Smooth muscle cell (in vitro differentiated cells): ENCODE results near the gene MROH2A. TPM values are rescaled to one million over a fixed set of nuclear protein-coding genes. Genes with fewer than 3 reads are reported as not detected.

Experiments used
- DNase-seq: peaks from one replicate; lab custom pipeline; 2025; ENCODE audit not compliant: unreplicated experiment; lab: John Stamatoyannopoulos, UW
- H2AFZ ChIP-seq: fragments of 200-600 bp; sonication (generic); 2 replicates; pipeline ENCODE4 v1.6.0; 2016; ENCODE audit warnings: antibody characterized with exemption, low read depth, mild to moderate bottlenecking
- H3F3A ChIP-seq: fragments of 200-600 bp; sonication (generic); 2 replicates; pipeline ENCODE4 v1.6.0; 2017; ENCODE audit warnings: antibody characterized with exemption, low read depth
- H3K27ac ChIP-seq: fragments of 200-600 bp; sonication (generic); 2 replicates; pipeline ENCODE4 v1.5.1; 2016; ENCODE audit warnings: low read depth, mild to moderate bottlenecking
- H3K27me3 ChIP-seq: fragments of 200-600 bp; sonication (generic); 2 replicates; pipeline ENCODE4 v1.6.1; 2016; ENCODE audit warnings: low read depth, mild to moderate bottlenecking
- H3K36me3 ChIP-seq: fragments of 200-600 bp; sonication (generic); 2 replicates; pipeline ENCODE4 v1.5.1; 2016; ENCODE audit warnings: low read depth
- H3K4me1 ChIP-seq: fragments of 200-600 bp; sonication (generic); 2 replicates; pipeline ENCODE4 v1.5.1; 2016; ENCODE audit warnings: low read depth
- H3K4me2 ChIP-seq: fragments of 200-600 bp; sonication (generic); 2 replicates; pipeline ENCODE4 v1.6.0; 2016; ENCODE audit warnings: mild to moderate bottlenecking
- H3K4me3 ChIP-seq: fragments of 200-600 bp; sonication (generic); 2 replicates; pipeline ENCODE4 v1.5.1; 2016; ENCODE audit warnings: mild to moderate bottlenecking
- H3K79me2 ChIP-seq: fragments of 200-600 bp; sonication (generic); 2 replicates; pipeline ENCODE4 v1.6.0; 2016; ENCODE audit warnings: low read depth, mild to moderate bottlenecking
- H3K9ac ChIP-seq: fragments of 200-600 bp; sonication (generic); 2 replicates; pipeline ENCODE4 v1.6.0; 2016; ENCODE audit warnings: low read depth
- H3K9me3 ChIP-seq: fragments of 200-600 bp; sonication (generic); replicated peaks from 2 replicates; pipeline ENCODE4 v1.5.1; 2016; ENCODE audit warnings: low read depth
- H4K20me1 ChIP-seq: fragments of 200-600 bp; sonication (generic); 2 replicates; pipeline ENCODE4 v1.6.0; 2016; ENCODE audit warnings: low read depth
- CTCF ChIP-seq: fragments of 200-600 bp; sonication (generic); IDR thresholded peaks from 2 replicates; pipeline ENCODE4 v1.5.1; 2017; ENCODE audit warnings: borderline replicate concordance, mild to moderate bottlenecking, antibody characterized with exemption; ENCODE audit not compliant: insufficient read depth, poor library complexity, severe bottlenecking
- WGBS: methylation state at CpG from one replicate; pipeline ENCODE4 v1.1.7; 2016; ENCODE audit warnings: low lambda C conversion rate; 5-methylcytosine and 5-hydroxymethylcytosine counted together
- polyA plus RNA-seq: library from polyadenylated mRNA; unstranded; fragments of >200 nt; fragmentation: Nextera tagmentation; extraction: Ambion mirVana; gene quantifications from 2 replicates; pipeline ENCODE4 v1.2.1, GENCODE V29; 2016
- total RNA-seq: library from RNA; depleted of rRNA; stranded (reverse); fragments of >200 nt; gene quantifications from 2 replicates; pipeline ENCODE4 v1.2.3, GENCODE V29; 2014

MROH2A gene
- total and polyA plus RNA-seq, 2 experiments from 2014 or later = not detected

DNA sequence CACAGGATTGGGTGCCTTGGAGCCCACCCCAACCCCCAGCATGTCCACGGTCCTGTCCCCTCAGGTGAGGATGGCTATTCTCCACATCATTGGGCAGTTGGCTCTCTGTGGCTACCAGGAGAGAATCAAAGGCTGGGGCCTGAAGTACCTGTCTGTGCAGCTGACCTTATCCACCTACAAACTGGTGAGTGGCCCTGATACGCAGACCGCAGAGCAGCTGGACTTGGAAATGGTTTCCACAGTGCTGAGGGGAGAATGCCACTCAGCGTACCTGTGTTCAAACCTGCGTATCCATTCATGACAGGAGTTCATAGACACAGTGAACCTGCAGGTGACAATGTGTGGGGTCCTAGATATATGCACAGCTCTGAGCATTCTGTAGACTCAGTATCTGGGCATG, 21.6 kb downstream of the MROH2A start:
- no peaks in the 10 kb centered on the region for H3K9me3 ChIP-seq
- no peak for TF ChIP-seq CTCF
- H3F3A ChIP-seq = no peaks in the 10 kb centered on the region
- no peaks in the 10 kb centered on the region for H4K20me1 ChIP-seq
- no peak overlapping the region for H3K4me3 ChIP-seq
- WGBS = 55% methylated on average over 5 of the region's 5 CpGs
- DNase-seq = no peak
- no peaks in the 10 kb centered on the region for H3K4me1 ChIP-seq
- no peaks in the 10 kb centered on the region for H3K36me3 ChIP-seq
- no peak overlapping the region for H3K27ac ChIP-seq
- no peak overlapping the region for H3K4me2 ChIP-seq
- no peak overlapping the region for H2AFZ ChIP-seq
- no peaks in the 10 kb centered on the region for H3K79me2 ChIP-seq
- H3K9ac ChIP-seq = no peak overlapping the region
- no peaks in the 10 kb centered on the region for H3K27me3 ChIP-seq

- WGBS = 72% methylated on average over 7 of the region's 7 CpGs
- H3K27ac ChIP-seq = no peak overlapping the region
- H2AFZ ChIP-seq = no peak overlapping the region
- no peaks in the 10 kb centered on the region for H3K9me3 ChIP-seq
- no peaks in the 10 kb centered on the region for H3K79me2 ChIP-seq
- no peak for DNase-seq
- TF ChIP-seq CTCF = no peak
- no peak overlapping the region for H3K4me2 ChIP-seq
- H3K36me3 ChIP-seq = no peaks in the 10 kb centered on the region
- H3K4me3 ChIP-seq = no peak overlapping the region
- H3F3A ChIP-seq = no peaks in the 10 kb centered on the region
- no peak overlapping the region for H3K9ac ChIP-seq
- H3K27me3 ChIP-seq = no peaks in the 10 kb centered on the region
- no peaks in the 10 kb centered on the region for H4K20me1 ChIP-seq
- H3K4me1 ChIP-seq = no peaks in the 10 kb centered on the region
Observed at GRCh38 chr2:233800208-233800607, 22.1 kb downstream of the MROH2A start.

DNA sequence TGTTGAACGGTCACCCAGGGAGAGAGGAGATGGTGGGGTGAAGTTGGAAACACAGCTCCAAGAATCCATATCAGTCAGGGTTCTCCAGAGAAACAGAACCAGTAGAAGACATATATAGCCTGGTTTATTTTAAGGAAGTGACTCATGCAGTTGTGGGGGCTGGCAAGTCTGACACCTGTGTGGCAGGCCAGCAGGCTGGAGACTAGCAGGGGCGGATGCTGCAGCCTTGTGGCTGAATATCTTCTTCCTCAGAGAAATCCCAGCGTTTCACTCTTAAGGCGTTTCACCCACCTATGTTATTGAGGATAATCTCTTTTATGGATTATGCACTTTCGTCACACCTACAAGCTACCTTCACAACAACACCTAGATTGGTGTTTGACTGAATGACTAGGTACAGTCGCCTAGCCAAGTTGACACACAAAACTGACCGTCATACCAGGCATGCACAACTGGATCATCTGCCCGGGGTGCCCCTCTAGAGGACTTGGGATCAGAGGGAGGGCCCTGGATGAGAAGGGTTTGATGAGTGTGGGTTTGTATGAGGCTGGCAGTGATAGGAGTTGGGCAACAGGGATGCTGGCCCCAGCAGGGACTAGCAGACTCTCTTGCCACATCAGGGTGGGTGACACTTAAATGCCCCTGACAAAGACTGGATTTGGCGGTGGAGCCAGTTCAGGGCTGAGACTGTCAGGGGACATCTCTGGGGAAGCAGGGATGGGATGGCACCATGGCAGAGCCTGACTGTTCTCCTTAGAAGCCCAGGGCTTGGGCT, 23.4 kb downstream of the MROH2A start:
- no peak for TF ChIP-seq CTCF
- no peaks in the 10 kb centered on the region for H3K9me3 ChIP-seq
- no peaks in the 10 kb centered on the region for H3K79me2 ChIP-seq
- H3K27ac ChIP-seq = no peak overlapping the region
- H3K27me3 ChIP-seq = no peaks in the 10 kb centered on the region
- no peak overlapping the region for H3K4me3 ChIP-seq
- H4K20me1 ChIP-seq = no peaks in the 10 kb centered on the region
- no peak overlapping the region for H2AFZ ChIP-seq
- H3F3A ChIP-seq = no peaks in the 10 kb centered on the region
- DNase-seq = no peak
- no peaks in the 10 kb centered on the region for H3K36me3 ChIP-seq
- H3K9ac ChIP-seq = no peak overlapping the region
- WGBS = 78% methylated on average over 9 of the region's 9 CpGs
- H3K4me1 ChIP-seq = no peaks in the 10 kb centered on the region
- no peak overlapping the region for H3K4me2 ChIP-seq
